ENCODE data around the gene ABHD16B. TPM values are rescaled to one million over a fixed set of nuclear protein-coding genes. Genes with fewer than 3 reads are reported as not detected.

The ABHD16B gene
- total and polyA plus RNA-seq, 2 of the 13 experiments (the other 11 are each of a cell fraction or from before 2014, with no cell fraction given) = not detected

DNA sequence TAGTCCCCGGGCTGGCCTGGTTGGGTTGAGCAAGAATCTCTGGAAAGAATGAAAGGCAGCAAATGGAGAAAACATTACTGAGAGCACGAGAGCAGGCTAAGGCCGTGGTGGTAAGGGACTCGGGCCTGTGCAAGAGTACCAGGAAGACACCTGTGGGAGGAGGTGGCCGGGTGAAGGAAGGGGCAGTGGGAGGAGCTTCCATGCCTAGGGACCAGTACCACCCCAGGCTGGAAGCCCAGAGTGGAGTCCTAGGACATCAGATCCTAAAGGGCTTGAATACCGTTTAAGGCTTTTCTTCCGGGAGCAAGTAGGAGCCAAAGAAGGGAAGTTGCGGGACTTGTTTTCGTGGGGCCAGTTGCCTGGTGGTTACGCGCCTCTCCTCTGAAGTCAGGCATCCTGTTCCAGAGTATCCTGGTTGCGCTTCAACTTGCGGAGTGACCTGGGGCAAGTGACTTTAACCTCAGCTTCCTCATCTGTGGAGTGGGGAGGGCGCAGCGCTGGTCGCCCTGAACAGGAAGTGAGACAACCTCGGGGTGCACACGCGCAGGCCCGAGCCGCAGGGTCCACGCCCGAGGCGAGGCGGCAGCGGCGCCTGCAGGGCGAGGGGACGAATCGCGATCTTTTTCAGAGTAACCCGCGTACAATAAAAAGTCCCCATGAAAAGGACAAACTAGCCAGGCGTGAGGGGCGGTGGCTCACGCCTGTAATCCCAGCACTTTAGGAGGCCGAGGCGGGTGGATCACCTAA is 2.7 kb downstream of the ABHD16B start (continued):
- TF ChIP-seq KLF13 (CRISPR knock-in tag; IDR thresholded peaks at IDR 0.05) (no peak), HIVEP1 (CRISPR knock-in tag; IDR thresholded peaks at IDR 0.05) (peak; percentile 35; the same call in 1 of the 2 replicates), ZNF746 (CRISPR knock-in tag; IDR thresholded peaks at IDR 0.05) (peak; percentile 88), BHLHE40 (IDR thresholded peaks at IDR 0.05; ENCODE audit: low read length) (no peak), RARG (CRISPR knock-in tag; IDR thresholded peaks at IDR 0.05; ENCODE audit: low read depth) (0 out of 2 replicates have a peak, but pooled peaks have one; percentile 62), ZSCAN29 (CRISPR knock-in tag; conservative IDR thresholded peaks at IDR 0.05) (peak; percentile 56; the same call in 1 of the 2 replicates), ZNF333 (CRISPR knock-in tag; IDR thresholded peaks at IDR 0.05; ENCODE audit: borderline replicate concordance) (no peak), CBX2 (IDR thresholded peaks at IDR 0.05; ENCODE audit: low read depth, low read length) (no peak), CBX2 (CRISPR knock-in tag; IDR thresholded peaks at IDR 0.05; ENCODE audit: low read depth) (0 out of 2 replicates have a peak, but pooled peaks have one; percentile 82), ZFY (CRISPR knock-in tag; IDR thresholded peaks at IDR 0.05) (peak; percentile 60), ZSCAN25 (CRISPR knock-in tag; IDR thresholded peaks at IDR 0.05) (peak; percentile 19; the same call in 1 of the 2 replicates), RNF2 (conservative IDR thresholded peaks at IDR 0.05; ENCODE audit: low read depth) (peak; percentile 42; the same call in 1 of the 2 replicates), NKX3-1 (CRISPR knock-in tag; IDR thresholded peaks at IDR 0.05) (peak; percentile 73; the same call in 1 of the 2 replicates), PLRG1 (conservative IDR thresholded peaks at IDR 0.05) (no peak), ZEB1 (IDR thresholded peaks at IDR 0.05; ENCODE audit: insufficient replicate concordance, low read depth) (no peak), CENPT (CRISPR knock-in tag; IDR thresholded peaks at IDR 0.05; ENCODE audit: low read depth) (0 out of 2 replicates have a peak, but pooled peaks have one; percentile 42), ZNF660 (CRISPR knock-in tag; IDR thresholded peaks at IDR 0.05; ENCODE audit: borderline replicate concordance, low read depth) (no peak), EED (CRISPR knock-in tag; IDR thresholded peaks at IDR 0.05) (0 out of 2 replicates have a peak, but pooled peaks have one; percentile 63), ZNF850 (CRISPR knock-in tag; conservative IDR thresholded peaks at IDR 0.05) (no peak), ZNF619 (CRISPR knock-in tag; IDR thresholded peaks at IDR 0.05) (peak; percentile 60; the same call in 1 of the 2 replicates), CHD4 (IDR thresholded peaks at IDR 0.05; ENCODE audit: borderline replicate concordance, low read length) (0 out of 2 replicates have a peak, but pooled peaks have one; percentile 90), EZH2 (conservative IDR thresholded peaks at IDR 0.05; ENCODE audit: low read depth, low read length) (no peak), NFE2L1 (CRISPR knock-in tag; IDR thresholded peaks at IDR 0.05; ENCODE audit: borderline replicate concordance) (no peak), ZNF563 (CRISPR knock-in tag; IDR thresholded peaks at IDR 0.05) (no peak)
- TF ChIP-seq, protein P1, sequence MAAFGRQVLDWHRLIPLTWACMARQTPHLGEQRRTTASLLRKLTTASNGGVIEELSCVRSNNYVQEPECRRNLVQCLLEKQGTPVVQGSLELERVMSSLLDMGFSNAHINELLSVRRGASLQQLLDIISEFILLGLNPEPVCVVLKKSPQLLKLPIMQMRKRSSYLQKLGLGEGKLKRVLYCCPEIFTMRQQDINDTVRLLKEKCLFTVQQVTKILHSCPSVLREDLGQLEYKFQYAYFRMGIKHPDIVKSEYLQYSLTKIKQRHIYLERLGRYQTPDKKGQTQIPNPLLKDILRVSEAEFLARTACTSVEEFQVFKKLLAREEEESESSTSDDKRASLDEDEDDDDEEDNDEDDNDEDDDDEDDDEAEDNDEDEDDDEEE (CRISPR knock-in tag; IDR thresholded peaks at IDR 0.05) = peak; percentile 14
- TF ChIP-seq, protein P2, sequence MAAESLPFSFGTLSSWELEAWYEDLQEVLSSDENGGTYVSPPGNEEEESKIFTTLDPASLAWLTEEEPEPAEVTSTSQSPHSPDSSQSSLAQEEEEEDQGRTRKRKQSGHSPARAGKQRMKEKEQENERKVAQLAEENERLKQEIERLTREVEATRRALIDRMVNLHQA (CRISPR knock-in tag; IDR thresholded peaks at IDR 0.05) = no peak
- TF ChIP-seq, protein P3, sequence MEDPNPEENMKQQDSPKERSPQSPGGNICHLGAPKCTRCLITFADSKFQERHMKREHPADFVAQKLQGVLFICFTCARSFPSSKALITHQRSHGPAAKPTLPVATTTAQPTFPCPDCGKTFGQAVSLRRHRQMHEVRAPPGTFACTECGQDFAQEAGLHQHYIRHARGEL (CRISPR knock-in tag; IDR thresholded peaks at IDR 0.05) = no peak; the same call in 1 of the 2 replicates
- TF ChIP-seq, protein P4, sequence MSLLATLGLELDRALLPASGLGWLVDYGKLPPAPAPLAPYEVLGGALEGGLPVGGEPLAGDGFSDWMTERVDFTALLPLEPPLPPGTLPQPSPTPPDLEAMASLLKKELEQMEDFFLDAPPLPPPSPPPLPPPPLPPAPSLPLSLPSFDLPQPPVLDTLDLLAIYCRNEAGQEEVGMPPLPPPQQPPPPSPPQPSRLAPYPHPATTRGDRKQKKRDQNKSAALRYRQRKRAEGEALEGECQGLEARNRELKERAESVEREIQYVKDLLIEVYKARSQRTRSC (CRISPR knock-in tag; IDR thresholded peaks at IDR 0.05; ENCODE audit: low read depth) = no peak; the same call in 1 of the 2 replicates
- TF ChIP-seq, protein P5, sequence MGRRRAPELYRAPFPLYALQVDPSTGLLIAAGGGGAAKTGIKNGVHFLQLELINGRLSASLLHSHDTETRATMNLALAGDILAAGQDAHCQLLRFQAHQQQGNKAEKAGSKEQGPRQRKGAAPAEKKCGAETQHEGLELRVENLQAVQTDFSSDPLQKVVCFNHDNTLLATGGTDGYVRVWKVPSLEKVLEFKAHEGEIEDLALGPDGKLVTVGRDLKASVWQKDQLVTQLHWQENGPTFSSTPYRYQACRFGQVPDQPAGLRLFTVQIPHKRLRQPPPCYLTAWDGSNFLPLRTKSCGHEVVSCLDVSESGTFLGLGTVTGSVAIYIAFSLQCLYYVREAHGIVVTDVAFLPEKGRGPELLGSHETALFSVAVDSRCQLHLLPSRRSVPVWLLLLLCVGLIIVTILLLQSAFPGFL (CRISPR knock-in tag; IDR thresholded peaks at IDR 0.05) = no peak

Measured in HepG2 (cell line).